Measurements from ENCODE around the gene BCAS1.

The BCAS1 gene

GRCh38 chr20:53920647-53921245 lies 149.6 kb downstream of the BCAS1 start:
- DNase-seq, result no peak

DNA sequence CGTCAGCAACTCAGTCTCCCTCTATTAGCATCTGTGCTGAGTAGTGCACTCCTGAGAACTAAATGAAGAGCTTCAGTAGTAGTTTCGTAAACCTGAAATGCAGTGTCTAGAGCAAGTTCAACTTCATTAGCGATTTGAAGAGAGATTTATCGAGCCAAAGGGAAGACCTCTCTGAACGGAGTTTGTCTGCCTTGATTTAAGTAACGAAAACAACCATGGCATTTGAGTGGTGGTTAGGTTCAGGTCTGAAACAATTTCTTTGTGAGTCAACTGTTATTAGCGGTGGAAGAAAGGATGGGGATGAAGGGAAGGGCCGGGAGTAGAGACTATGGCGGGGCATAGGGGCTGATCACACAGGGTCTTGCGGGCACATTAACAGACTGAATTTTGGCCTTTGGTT lies 150.5 kb downstream of the BCAS1 start:
- no peak for DNase-seq

DNA sequence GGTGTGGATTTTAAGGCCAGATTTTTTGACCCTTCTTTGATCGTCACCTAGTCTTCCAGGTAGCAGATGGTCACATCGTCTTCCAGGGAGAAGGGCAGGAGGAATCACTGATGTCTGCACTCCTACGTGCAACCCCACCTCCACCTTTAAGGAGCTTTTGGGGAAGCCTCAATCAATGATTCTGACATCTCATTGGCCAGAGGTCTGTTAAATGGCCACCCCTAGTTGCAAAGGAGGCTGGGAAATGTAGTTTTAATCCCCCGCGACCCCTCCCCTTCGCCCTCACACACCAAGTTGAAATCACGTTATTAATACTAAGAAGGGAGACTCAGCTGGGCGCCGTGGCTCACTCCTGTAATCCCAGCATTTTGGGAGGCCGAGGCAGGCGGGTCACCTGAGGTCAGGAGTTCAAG lies 151.4 kb downstream of the BCAS1 start:
- DNase-seq, result no peak

- DNase-seq, result no peak
Observed at GRCh38 chr20:53918020-53918311, 152.4 kb downstream of the BCAS1 start.

GRCh38 chr20:53917145-53918019 lies 153.0 kb downstream of the BCAS1 start:
- no peak for DNase-seq

DNA sequence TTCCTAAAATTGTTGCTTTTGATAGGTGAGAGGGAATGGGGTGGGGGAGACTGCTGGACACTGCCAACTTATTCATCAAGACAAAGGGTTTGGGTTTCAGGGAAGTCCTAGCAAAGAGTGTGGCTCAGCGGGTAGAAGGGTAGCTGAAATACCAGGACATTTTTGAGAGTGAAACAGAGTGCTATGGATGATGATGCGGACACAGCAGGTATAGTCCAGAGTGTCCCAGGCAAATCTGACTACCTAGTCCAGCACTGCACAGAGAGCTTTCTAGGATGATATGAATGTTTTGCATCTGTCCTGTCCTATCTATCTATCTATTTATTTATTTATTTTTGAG lies 154.3 kb downstream of the BCAS1 start:
- no peak for DNase-seq

- peak; percentile 95 for DNase-seq
Observed at GRCh38 chr20:53915446-53916172, 154.8 kb downstream of the BCAS1 start.

DNA sequence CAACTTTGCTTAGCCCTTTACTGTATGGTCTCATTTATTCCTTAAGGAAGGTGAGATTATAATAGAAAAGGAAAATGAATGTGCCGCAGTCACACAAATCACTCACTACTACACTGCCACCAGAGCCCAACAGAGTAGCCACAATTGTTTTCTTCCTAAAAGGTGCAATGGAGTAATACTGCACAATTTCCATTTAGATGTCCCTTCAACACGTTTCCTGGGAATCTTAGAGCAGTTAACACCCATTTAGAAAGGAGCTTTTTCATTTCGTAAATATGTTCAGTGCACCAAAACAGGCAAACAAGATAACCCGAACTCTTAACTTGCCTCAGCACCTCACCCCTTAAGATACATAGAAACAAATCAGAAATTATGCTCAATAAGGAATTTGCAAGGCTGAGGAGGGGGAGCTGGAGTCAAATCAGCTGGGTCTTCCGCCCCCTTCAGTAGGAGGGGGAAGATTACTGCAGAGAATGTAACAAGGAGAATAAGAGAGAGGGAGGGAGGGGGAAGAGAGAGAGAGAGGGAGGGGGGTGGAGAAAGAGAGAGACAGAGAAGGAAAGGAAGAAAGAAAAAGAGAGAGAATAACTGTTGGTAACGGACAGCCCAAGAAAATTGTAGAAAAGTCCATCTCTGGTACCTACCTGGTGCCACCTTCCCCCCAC lies 155.5 kb downstream of the BCAS1 start:
- DNase-seq, result no peak

DNA sequence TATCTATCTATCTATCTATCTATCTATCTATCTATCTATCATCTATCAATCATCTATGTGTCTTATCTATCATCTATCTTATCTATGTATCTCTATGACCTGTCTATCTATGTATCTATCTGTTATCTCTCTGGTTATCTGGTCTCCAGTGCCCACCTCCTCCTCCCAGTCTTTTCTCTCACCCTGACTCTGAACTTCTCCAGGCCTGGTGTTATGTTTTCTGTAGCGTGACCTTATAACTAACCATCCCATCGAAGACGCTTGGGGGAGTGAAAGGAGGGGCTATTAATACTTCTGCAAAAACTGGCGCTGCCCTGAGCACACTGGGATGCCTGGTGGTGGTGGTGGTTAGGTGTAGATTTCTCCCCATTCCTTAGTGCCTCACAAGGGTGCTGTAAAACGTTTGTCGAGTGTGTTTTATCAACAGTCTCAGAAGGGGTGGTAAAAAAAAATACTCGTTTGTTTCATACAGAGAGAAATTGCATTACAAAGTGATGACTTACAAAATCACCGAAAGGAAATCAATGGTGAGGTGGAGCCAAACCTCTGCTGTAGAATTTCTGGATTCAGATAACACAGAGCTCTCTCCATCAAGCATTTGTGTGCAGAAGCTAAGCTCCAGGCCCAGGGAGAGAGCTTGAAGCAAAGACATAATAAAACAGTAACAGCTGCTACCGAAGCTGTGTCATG lies 156.2 kb downstream of the BCAS1 start:
- DNase-seq, result no peak

DNA sequence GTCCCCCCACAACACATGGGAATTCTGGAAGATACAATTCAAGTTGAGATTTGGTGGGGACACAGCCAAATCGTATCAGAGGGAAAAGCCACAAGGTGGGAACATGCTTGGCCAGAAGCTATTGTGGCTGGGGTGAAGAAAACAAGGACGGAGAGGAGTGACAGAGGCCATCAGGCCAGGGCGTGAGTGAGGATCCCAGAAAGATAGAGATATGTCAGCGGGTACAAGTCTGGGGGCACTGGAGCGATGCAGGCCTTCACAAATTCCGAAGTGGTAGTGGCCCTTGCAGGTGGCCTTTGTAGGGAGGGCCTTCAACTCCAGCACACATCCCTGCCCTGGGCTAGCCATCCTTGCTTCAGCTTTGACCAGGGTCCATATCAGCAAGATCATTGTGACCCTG lies 159.1 kb downstream of the BCAS1 start:
- DNase-seq, result no peak

GRCh38 chr20:53910351-53911002 lies 159.9 kb downstream of the BCAS1 start:
- no peak for DNase-seq

DNA sequence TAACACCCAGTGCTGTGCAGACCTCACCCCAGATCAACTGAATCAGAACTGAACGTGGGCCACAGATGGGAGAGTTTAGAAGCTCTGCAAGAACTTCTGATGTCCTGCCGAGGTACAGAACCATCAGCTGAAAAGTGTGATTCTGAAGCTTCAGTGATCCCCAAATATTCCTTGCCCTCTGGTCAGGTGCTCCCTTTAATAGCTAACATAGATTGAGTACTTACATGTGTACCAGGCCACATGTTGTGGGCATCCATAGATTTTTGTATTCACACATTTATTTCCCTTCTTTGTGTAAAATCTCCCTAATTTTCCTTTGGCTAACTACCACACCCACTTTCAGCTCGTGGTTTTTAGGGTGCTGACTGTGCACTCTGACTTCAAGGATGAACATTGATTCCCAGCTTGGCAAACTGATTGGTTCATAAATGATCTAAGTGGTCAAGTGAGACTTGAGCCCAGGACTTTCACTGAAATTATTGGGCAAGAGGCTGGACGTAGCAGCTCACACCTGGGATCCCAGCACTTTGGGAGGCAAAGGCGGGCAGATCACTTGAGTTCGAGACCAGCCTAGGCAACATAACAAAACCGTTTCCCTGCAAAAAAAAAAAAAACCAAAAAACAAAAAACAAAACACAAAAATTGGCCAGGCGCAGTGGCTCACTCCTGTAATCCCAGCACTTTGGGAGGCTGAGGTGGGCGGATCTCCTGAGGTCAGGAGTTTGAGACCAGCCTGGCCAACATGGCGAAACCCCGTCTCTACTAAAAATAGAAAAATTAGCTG lies 162.2 kb downstream of the BCAS1 start:
- no peak for DNase-seq

DNA sequence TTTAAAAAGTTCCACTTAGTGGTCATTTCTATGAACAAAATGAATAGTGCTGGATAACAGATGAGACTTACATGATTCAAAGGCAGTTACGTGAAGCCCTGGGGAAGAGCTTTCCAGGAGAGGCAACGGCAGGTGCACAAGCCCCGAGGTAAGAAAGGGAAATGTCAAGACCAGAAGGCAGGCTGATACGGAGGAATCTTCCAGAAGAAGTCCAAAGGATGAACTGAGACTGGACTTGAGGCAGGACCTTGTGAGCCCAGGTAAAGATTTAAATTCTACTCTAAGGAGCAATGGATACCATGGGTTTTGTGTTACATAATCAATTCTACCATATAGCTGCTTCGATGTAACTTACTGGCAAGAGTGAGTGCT lies 164.6 kb downstream of the BCAS1 start:
- DNase-seq, result no peak

- DNase-seq, result no peak
Observed at GRCh38 chr20:53905019-53905819, 165.2 kb downstream of the BCAS1 start.

GRCh38 chr20:53904261-53904660 lies 166.1 kb downstream of the BCAS1 start:
- no peak for DNase-seq

DNA sequence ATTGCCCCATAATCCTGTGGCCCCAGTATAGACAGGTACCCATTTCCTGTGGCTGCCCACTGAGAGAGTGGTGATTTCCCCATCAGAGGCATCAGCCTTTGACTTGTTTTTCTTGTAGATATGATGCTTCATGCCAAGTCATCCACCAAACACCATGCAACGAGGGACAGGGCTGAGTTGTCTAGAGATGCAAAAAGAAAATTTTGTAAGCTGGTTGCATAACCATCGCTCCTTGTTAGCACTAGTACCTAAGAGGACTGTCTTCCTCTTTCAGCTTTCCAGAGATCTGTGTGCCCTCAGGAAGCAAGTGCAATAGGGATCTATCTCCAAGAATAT lies 166.8 kb downstream of the BCAS1 start:
- no peak for DNase-seq

DNA sequence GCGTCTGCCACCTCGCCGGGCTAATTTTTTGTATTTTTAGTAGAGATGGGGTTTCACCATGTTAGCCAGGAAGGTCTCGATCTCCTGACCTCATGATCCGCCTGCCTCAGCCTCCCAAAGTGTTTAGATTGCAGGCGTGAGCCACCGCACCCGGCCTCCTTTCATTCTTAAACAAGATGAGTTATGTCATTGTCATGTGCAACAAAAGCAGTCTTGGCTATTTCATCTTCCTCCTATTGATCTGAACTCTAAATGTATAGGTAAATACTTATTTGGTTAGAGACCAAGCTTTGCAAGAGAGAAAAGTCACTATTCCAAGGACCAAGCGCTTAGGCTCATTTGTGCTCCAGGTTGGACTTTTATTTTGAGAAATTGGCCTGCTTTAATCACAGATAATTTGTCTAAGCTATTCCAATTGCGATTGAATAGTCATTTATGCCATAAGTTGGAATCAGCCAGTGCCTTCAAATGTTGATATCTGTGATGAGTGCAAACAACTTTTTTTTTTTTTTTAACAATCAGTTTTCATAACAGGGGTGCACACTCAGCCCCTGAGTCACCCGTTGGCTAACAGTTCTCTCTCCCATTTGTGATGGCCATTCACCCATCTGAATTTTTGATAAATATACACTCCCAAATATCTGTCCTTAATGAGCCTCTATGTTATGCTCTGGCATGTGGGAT lies 167.3 kb downstream of the BCAS1 start:
- DNase-seq, result no peak

DNA sequence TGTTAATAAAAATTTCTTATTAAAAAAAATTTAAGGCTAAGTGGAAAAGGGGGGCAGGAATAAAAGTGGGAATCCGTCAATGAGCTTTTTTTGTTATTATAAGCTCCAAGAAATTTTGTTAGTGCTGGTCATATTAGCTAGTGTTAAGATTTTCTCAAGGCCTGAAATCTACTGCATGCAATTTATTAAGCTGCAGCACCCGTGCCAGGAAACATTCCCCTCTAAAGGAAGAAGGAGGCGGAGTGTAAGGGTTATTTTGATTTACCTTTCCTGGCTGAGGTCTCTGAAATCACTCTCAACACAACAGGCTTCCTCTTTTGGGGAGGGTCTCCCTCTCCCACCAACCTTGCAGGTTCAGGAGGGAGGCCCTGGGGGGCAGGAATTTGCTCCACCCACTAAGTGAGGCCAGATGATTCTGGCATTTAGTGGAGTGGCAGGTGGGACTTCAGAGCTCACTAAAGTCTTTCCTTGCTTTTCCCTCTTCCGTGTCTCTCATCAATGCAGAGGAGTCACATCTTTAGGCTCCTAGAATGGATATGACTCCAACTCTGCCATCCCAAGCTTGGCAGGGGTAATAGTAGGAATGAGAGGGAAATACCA lies 168.8 kb downstream of the BCAS1 start:
- DNase-seq, result no peak

DNA sequence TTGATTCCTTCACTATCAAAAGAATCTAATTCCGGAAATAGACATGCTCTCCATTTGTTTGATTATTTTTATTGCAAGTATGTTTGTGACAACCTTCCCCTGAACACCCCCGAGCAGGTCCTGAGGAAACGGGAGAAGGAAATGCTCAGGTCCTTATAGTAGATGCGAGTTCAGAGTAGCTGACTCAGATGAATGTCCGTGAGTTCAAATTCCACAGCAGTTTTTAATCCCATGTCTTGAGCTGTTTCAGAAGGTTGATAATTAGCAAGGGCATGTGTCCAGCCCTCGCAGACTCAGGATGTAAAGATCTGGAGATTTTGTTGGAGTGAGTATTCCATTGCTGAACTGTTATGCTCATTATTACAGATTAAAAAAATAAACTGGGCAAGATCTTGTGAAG lies 169.3 kb downstream of the BCAS1 start:
- DNase-seq, result no peak

Measured in CD4-positive, alpha-beta T cell treated with Interleukin-21 for 1 hour (primary cell).